HepG2 (cell line): Measurements from ENCODE around the gene BCAN. TPM values are rescaled to one million over a fixed set of nuclear protein-coding genes. Genes with fewer than 3 reads are reported as not detected.

Experiments
- ATAC-seq: fragments of 200-7000 bp; cut with Tn5 transposase; 3 replicates; pipeline ENCODE4 v1.9.1; 2020; ENCODE audit warnings: mild to moderate bottlenecking, moderate library complexity
- BruUV-seq: library from RNA; stranded (reverse); fragments of 400-500 nt; replicated peaks from 2 replicates; lab custom pipeline; 2021; lab: Mats Ljungman, UMichigan
- CTCF ChIA-PET: fragments of 300-600 bp; formaldehyde crosslinking; extraction: SDS; loops from one replicate; lab custom pipeline; 2021; ENCODE audit warnings: low total read pairs, inconsistent platforms, low intra/inter-chr PET ratio; lab: Yijun Ruan, JAX
- POLR2A ChIA-PET: fragments of 350-600 bp; sonication (Branson Sonifier 250); formaldehyde crosslinking; loops from one replicate; lab custom pipeline; 2020; ENCODE audit warnings: antibody characterized with exemption, inconsistent platforms; lab: Yijun Ruan, JAX
- DNase-seq: peaks from one replicate; pipeline ENCODE4 v3.0.0-alpha.2; 2015; ENCODE audit warnings: low spot score
- FAIRE-seq: peaks from 3 replicates; lab custom pipeline; 2011; peaks lifted over from hg19 to GRCh38; lab: Jason Lieb, UNC
- H2AFZ ChIP-seq: one replicate; pipeline ENCODE4 v1.6.1; 2011; ENCODE audit warnings: low read length, inconsistent platforms
- H3K27ac ChIP-seq: fragments of 300-600 bp; 3 replicates; pipeline ENCODE4 v1.8.0; 2011; ENCODE audit warnings: mixed run types, mild to moderate bottlenecking, mixed read lengths, low read length, inconsistent platforms; ENCODE audit not compliant: insufficient read depth; ENCODE audit errors: extremely low read length
- H3K27me3 ChIP-seq, 2 experiments: fragments of 200-600 bp in 1 of 2; 2 replicates in 1 of 2; 3 replicates in 1 of 2; pipeline versions ENCODE4 v1.6.0 to v1.8.0; 2011; ENCODE audit warnings: low read length in 2 of 2, mild to moderate bottlenecking in 2 of 2, moderate library complexity in 2 of 2, inconsistent platforms in 1 of 2; ENCODE audit not compliant: insufficient read depth in 2 of 2, control insufficient read depth in 1 of 2
- H3K36me3 ChIP-seq, 2 experiments: fragments of 200-600 bp in 1 of 2; replicated peaks in 1 of 2; 2 replicates in 1 of 2; 3 replicates in 1 of 2; pipeline versions ENCODE4 v1.5.1 to v1.8.0; 2011; ENCODE audit warnings: low read length in 2 of 2, inconsistent platforms in 1 of 2; ENCODE audit not compliant: insufficient read depth in 2 of 2, control insufficient read depth in 1 of 2
- H3K4me1 ChIP-seq: 2 replicates; pipeline ENCODE4 v1.5.1; 2012; ENCODE audit warnings: low read length, inconsistent platforms; ENCODE audit not compliant: insufficient read depth
- H3K4me2 ChIP-seq: 2 replicates; pipeline ENCODE4 v1.6.0; 2011; ENCODE audit warnings: low read depth, low read length, inconsistent platforms
- H3K4me3 ChIP-seq, 3 experiments: fragments of 200-600 bp in 1 of 3; sonication (generic), shearing (Covaris generic) in 1 of 3; replicated peaks in 1 of 3; 2 replicates each; pipeline ENCODE4 v1.5.1; 2011 to 2016; ENCODE audit warnings: low read length in 3 of 3, inconsistent platforms in 2 of 3, low read depth in 2 of 3, mild to moderate bottlenecking in 2 of 3, control low read depth in 1 of 3, mixed read lengths in 1 of 3; ENCODE audit not compliant: insufficient read depth in 1 of 3
- H3K79me2 ChIP-seq: one replicate; pipeline ENCODE4 v1.6.1; 2011; ENCODE audit warnings: low read length, inconsistent platforms; ENCODE audit not compliant: insufficient read depth
- H3K9ac ChIP-seq: 2 replicates; pipeline ENCODE4 v1.6.0; 2011; ENCODE audit warnings: mild to moderate bottlenecking, low read depth, low read length, inconsistent platforms; ENCODE audit not compliant: insufficient read depth
- H3K9me3 ChIP-seq: 2 replicates; pipeline ENCODE4 v1.5.1; 2012; ENCODE audit warnings: mild to moderate bottlenecking, low read length
- H4K20me1 ChIP-seq: 2 replicates; pipeline ENCODE4 v1.6.0; 2011; ENCODE audit warnings: inconsistent platforms, mild to moderate bottlenecking, low read length, moderate library complexity; ENCODE audit not compliant: insufficient read depth
- AGO2 ChIP-seq: fragments of 200-400 bp; formaldehyde crosslinking; optimal IDR thresholded peaks from 2 replicates; pipeline ENCODE3; 2017; ENCODE audit warnings: mild to moderate bottlenecking, low read depth, low read length, moderate library complexity
- EHMT2 ChIP-seq: fragments of 200-600 bp; sonication (generic); IDR thresholded peaks from 2 replicates; pipeline ENCODE4 v1.7.0; 2017; ENCODE audit warnings: antibody characterized with exemption, low read depth, low read length, borderline replicate concordance
- POLR2G ChIP-seq: fragments of 200-400 bp; formaldehyde crosslinking; IDR thresholded peaks from 2 replicates; pipeline ENCODE4 v1.6.1; 2018; ENCODE audit warnings: mild to moderate bottlenecking, low read depth, low read length, moderate library complexity
- SSRP1 ChIP-seq: IDR thresholded peaks from 2 replicates; pipeline ENCODE4 v1.6.1; 2016; ENCODE audit warnings: control low read depth
- ZBTB33 ChIP-seq: sonication (generic); formaldehyde crosslinking; IDR thresholded peaks from 2 replicates; pipeline ENCODE4 v1.4.0; 2020; ENCODE audit warnings: missing genetic modification reagents
- ZKSCAN5 ChIP-seq: sonication (generic); formaldehyde crosslinking; IDR thresholded peaks from 2 replicates; pipeline ENCODE4 v1.5.1; 2020; ENCODE audit warnings: mild to moderate bottlenecking, missing genetic modification reagents
- WGBS: methylation state at CpG from one replicate; pipeline ENCODE4 v1.1.6; 2017; ENCODE audit warnings: low lambda C conversion rate; 5-methylcytosine and 5-hydroxymethylcytosine counted together
- in situ Hi-C: cut with HindIII; loops from 2 replicates; pipeline ENCODE4 v1.10.0; 2017; ENCODE audit warnings: low pct_unique_long_range_greater_than_20kb; ENCODE audit not compliant: extremely low pct_ligation_motif_present
- intact Hi-C: fragments of 100-400 bp; cut with micrococcal nuclease; formaldehyde crosslinking; loops from one replicate; pipeline ENCODE4 v1.10.0; 2022; ENCODE audit not compliant: unreplicated experiment
- polyA plus RNA-seq, 8 experiments: library from polyadenylated mRNA; depleted of rRNA in 3 of 8; stranded (reverse) in 7 of 8; unstranded in 1 of 8; fragments of >200 nt; fragmentation: Illumina TruSeq in 4 of 8; extraction: Trizol in 4 of 8; gene quantifications; 2 replicates each; pipeline versions ENCODE4 v1.2.1 to v1.2.3, GENCODE V29; 2011 to 2016; ENCODE audit warnings: low read depth in 4 of 8, missing spikeins in 1 of 8, mixed read lengths in 1 of 8; ENCODE audit not compliant: insufficient read depth in 1 of 8
- total RNA-seq, 5 experiments: library from RNA; depleted of rRNA; stranded (reverse); fragments of >200 nt; fragmentation: Illumina TruSeq; extraction: Trizol; gene quantifications; 2 replicates each; pipeline ENCODE4 v1.2.3, GENCODE V29; 2016; ENCODE audit warnings: low read depth in 1 of 5

Gene BCAN
- total and polyA plus RNA-seq, 2 of the 13 experiments (the other 11 are each of a cell fraction or from before 2014, with no cell fraction given) = not detected

- peaks cover 1 to 5% of the 10 kb centered on the region in 2 experiments; a peak in 1 of 5 replicates for H3K36me3 ChIP-seq
- no peak for ATAC-seq
- CTCF ChIA-PET = interaction anchor here (1.3 to 6.4 kb wide), 5 partner anchors 15 to 66 kb away, joined by 4 to 166 read pairs (median 9); partner anchors contain the start of gene NES
- no peak overlapping the region for H3K27ac ChIP-seq
- peak overlapping the region; percentile 96 for H3K4me2 ChIP-seq
- H3K9me3 ChIP-seq = no peaks in the 10 kb centered on the region
- H3K9ac ChIP-seq = peak overlapping the region; percentile 72
- no TSS peak for BruUV-seq
- no peaks in the 10 kb centered on the region; a peak in 1 of 5 replicates for H3K27me3 ChIP-seq
- H2AFZ ChIP-seq = no peak overlapping the region
- peaks cover 71% of the 10 kb centered on the region for H3K4me1 ChIP-seq
- WGBS = 95% methylated on average over 8 of the region's 10 CpGs
- FAIRE-seq = no peak
- H4K20me1 ChIP-seq = peaks cover 58% of the 10 kb centered on the region
- TF ChIP-seq ZBTB33 (CRISPR knock-in tag) = peak; percentile 32; the same call in 1 of the 2 replicates
- peak; percentile 12; the same call in 1 of the 2 replicates for TF ChIP-seq POLR2G
- TF ChIP-seq SSRP1 (CRISPR knock-in tag) = peak; percentile 61; the same call in 1 of the 2 replicates
- no peak for TF ChIP-seq EHMT2
- TF ChIP-seq AGO2 = peak; percentile 38
- no peak for TF ChIP-seq ZKSCAN5
- TF ChIP-seq, all 625 proteins: peak for 4
- POLR2A ChIA-PET = interaction anchor here (1.0 to 11.4 kb wide), 4 partner anchors 15 to 108 kb away, joined by 3 to 189 read pairs (median 4); partner anchors contain the start of genes HDGF, NES and PRCC
- in situ Hi-C loops (no loop called here), intact Hi-C loops (no loop called here)
- no peak for DNase-seq
- Histone ChIP-seq H3K4me3 (peak overlapping the region in 2 of 3 experiments; percentile 31 to 72; a peak in 3 of 6 replicates), H3K79me2 (peaks cover 20% of the 10 kb centered on the region)
Measured at GRCh38 chr1:156658945-156659574, 17.1 kb downstream of the BCAN start.
